Ishikawa (cell line): ENCODE data around the gene GSTM4.

ENCODE experiments used
- CEBPB ChIP-seq: IDR thresholded peaks from 2 replicates; pipeline ENCODE4 v1.6.1; 2012
- CREB1 ChIP-seq: IDR thresholded peaks from 2 replicates; pipeline ENCODE4 v1.6.1; 2012; ENCODE audit warnings: low read depth
- EGR1 ChIP-seq: IDR thresholded peaks from 2 replicates; pipeline ENCODE4 v1.6.1; 2012
- EP300 ChIP-seq: IDR thresholded peaks from 2 replicates; pipeline ENCODE4 v1.6.1; 2012; ENCODE audit warnings: borderline replicate concordance
- FOXM1 ChIP-seq: IDR thresholded peaks from 2 replicates; pipeline ENCODE4 v1.6.1; 2012; ENCODE audit warnings: low read depth, borderline replicate concordance
- MAX ChIP-seq: IDR thresholded peaks from 2 replicates; pipeline ENCODE4 v1.6.1; 2012
- NFIC ChIP-seq: IDR thresholded peaks from 2 replicates; pipeline ENCODE4 v1.6.1; 2012
- RAD21 ChIP-seq: IDR thresholded peaks from 2 replicates; pipeline ENCODE4 v1.6.1; 2012; ENCODE audit warnings: low read depth
- REST ChIP-seq: IDR thresholded peaks from 2 replicates; pipeline ENCODE4 v1.6.1; 2012; ENCODE audit warnings: low read depth, mild to moderate bottlenecking
- TAF1 ChIP-seq: IDR thresholded peaks from 2 replicates; pipeline ENCODE4 v1.6.1; 2012; ENCODE audit warnings: low read depth, mild to moderate bottlenecking
- TCF12 ChIP-seq: IDR thresholded peaks from 2 replicates; pipeline ENCODE4 v1.6.1; 2012; ENCODE audit warnings: low read depth
- TEAD4 ChIP-seq: IDR thresholded peaks from 2 replicates; pipeline ENCODE4 v1.6.1; 2012
- YY1 ChIP-seq: IDR thresholded peaks from 2 replicates; pipeline ENCODE4 v1.6.1; 2012; ENCODE audit warnings: low read depth
- ZBTB7A ChIP-seq: IDR thresholded peaks from 2 replicates; pipeline ENCODE4 v1.6.1; 2012; ENCODE audit warnings: low read depth

- TF ChIP-seq TCF12 (no peak), CREB1 (no peak), NFIC (no peak), EGR1 (no peak), FOXM1 (no peak), RAD21 (peak; percentile 52), MAX (no peak), TAF1 (no peak), ZBTB7A (no peak), YY1 (no peak), EP300 (no peak), REST (no peak), CEBPB (no peak), TEAD4 (no peak)
Observed at GRCh38 chr1:109704173-109704572, 48.3 kb downstream of the GSTM4 start.
